KMS-11 (cell line): ENCODE data around the gene ARHGEF3.

Source experiments
- H2AFZ ChIP-seq: fragments of 200-600 bp; sonication (generic); 2 replicates; pipeline ENCODE4 v1.6.1; 2016; ENCODE audit warnings: antibody characterized with exemption, mixed run types, low read depth
- H3K27ac ChIP-seq: fragments of 200-600 bp; sonication (generic); 2 replicates; pipeline ENCODE4 v1.6.1; 2016; ENCODE audit warnings: mild to moderate bottlenecking, mixed run types
- H3K27me3 ChIP-seq: fragments of 200-600 bp; sonication (generic); 2 replicates; pipeline ENCODE4 v1.6.1; 2017; ENCODE audit warnings: mild to moderate bottlenecking, low read depth, mixed run types, moderate library complexity; ENCODE audit not compliant: insufficient read depth
- H3K36me3 ChIP-seq: fragments of 200-600 bp; sonication (generic); 2 replicates; pipeline ENCODE4 v1.6.1; 2017; ENCODE audit warnings: mild to moderate bottlenecking, mixed run types; ENCODE audit not compliant: insufficient read depth
- H3K4me1 ChIP-seq: fragments of 200-600 bp; sonication (generic); 2 replicates; pipeline ENCODE4 v1.6.1; 2016; ENCODE audit warnings: mild to moderate bottlenecking, low read depth, mixed run types; ENCODE audit not compliant: poor library complexity, severe bottlenecking
- H3K4me2 ChIP-seq: fragments of 200-600 bp; sonication (generic); 2 replicates; pipeline ENCODE4 v1.7.0; 2016; ENCODE audit warnings: mild to moderate bottlenecking, mixed run types
- H3K4me3 ChIP-seq: fragments of 200-600 bp; sonication (generic); IDR thresholded peaks from 2 replicates; pipeline ENCODE4 v1.6.1; 2017; ENCODE audit warnings: low read depth, low read length, mixed read lengths; ENCODE audit not compliant: insufficient read depth
- H3K79me2 ChIP-seq: fragments of 200-600 bp; sonication (generic); 2 replicates; pipeline ENCODE4 v1.6.1; 2016; ENCODE audit warnings: low read depth, mixed run types; ENCODE audit not compliant: insufficient read depth
- H3K9ac ChIP-seq: fragments of 200-600 bp; sonication (generic); 2 replicates; pipeline ENCODE4 v1.6.1; 2016; ENCODE audit warnings: mild to moderate bottlenecking, mixed run types
- H4K20me1 ChIP-seq: fragments of 200-600 bp; sonication (generic); 2 replicates; pipeline ENCODE4 v1.6.1; 2016; ENCODE audit warnings: mild to moderate bottlenecking, mixed run types; ENCODE audit not compliant: insufficient read depth
- TF ChIP-seq, protein P1 (sequence below): fragments of 200-600 bp; sonication (generic); conservative IDR thresholded peaks from 2 replicates; pipeline ENCODE4 v1.6.1; 2017; ENCODE audit warnings: low read depth, mild to moderate bottlenecking, antibody characterized with exemption, low read length, moderate library complexity, mixed read lengths

Gene ARHGEF3

GRCh38 chr3:56802790-56803189 is 1.0 kb upstream of the ARHGEF3 start:
- no peak overlapping the region for H2AFZ ChIP-seq
- H3K4me3 ChIP-seq: no peak overlapping the region
- H3K4me2 ChIP-seq: peak overlapping the region; percentile 21; the same call in 1 of the 2 replicates
- H3K27me3 ChIP-seq: no peaks in the 10 kb centered on the region
- H4K20me1 ChIP-seq: no peaks in the 10 kb centered on the region
- no peak overlapping the region for H3K9ac ChIP-seq
- H3K36me3 ChIP-seq: no peaks in the 10 kb centered on the region
- TF ChIP-seq, protein P1, sequence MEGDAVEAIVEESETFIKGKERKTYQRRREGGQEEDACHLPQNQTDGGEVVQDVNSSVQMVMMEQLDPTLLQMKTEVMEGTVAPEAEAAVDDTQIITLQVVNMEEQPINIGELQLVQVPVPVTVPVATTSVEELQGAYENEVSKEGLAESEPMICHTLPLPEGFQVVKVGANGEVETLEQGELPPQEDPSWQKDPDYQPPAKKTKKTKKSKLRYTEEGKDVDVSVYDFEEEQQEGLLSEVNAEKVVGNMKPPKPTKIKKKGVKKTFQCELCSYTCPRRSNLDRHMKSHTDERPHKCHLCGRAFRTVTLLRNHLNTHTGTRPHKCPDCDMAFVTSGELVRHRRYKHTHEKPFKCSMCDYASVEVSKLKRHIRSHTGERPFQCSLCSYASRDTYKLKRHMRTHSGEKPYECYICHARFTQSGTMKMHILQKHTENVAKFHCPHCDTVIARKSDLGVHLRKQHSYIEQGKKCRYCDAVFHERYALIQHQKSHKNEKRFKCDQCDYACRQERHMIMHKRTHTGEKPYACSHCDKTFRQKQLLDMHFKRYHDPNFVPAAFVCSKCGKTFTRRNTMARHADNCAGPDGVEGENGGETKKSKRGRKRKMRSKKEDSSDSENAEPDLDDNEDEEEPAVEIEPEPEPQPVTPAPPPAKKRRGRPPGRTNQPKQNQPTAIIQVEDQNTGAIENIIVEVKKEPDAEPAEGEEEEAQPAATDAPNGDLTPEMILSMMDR: no peak
- peaks cover 24% of the 10 kb centered on the region for H3K4me1 ChIP-seq
- no peak overlapping the region for H3K27ac ChIP-seq
- peaks cover 29% of the 10 kb centered on the region; the same call in 1 of the 2 replicates for H3K79me2 ChIP-seq

DNA sequence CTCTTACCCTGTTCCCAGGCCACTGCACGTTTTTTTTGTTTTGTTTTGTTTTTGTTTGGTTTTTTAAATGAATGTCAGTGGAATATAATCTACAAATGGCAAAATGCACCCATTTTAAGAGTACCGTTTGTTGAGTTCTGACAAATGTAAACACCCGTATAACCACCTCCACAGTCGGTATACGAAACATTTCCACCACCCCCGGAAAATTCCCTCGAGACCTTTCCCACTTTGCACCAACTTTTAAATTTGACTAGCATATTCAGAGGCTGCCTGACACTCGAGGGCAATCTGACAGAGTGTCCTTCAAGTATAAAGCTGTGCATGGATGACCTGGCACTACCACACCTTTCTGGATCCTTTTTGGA is 613 bp upstream of the ARHGEF3 start:
- Histone ChIP-seq H3K36me3 (no peaks in the 10 kb centered on the region), H4K20me1 (no peaks in the 10 kb centered on the region), H3K9ac (peak overlapping the region; percentile 63; the same call in 1 of the 2 replicates), H3K27me3 (no peaks in the 10 kb centered on the region), H3K4me3 (peak overlapping the region; percentile 86), H3K4me1 (peaks cover 28% of the 10 kb centered on the region), H3K4me2 (peak overlapping the region; percentile 21), H2AFZ (peak overlapping the region; percentile 89; the same call in 1 of the 2 replicates), H3K79me2 (peaks cover 33% of the 10 kb centered on the region; the same call in 1 of the 2 replicates), H3K27ac (no peak overlapping the region)
- TF ChIP-seq, protein P1: peak; percentile 16; the same call in 1 of the 2 replicates

DNA sequence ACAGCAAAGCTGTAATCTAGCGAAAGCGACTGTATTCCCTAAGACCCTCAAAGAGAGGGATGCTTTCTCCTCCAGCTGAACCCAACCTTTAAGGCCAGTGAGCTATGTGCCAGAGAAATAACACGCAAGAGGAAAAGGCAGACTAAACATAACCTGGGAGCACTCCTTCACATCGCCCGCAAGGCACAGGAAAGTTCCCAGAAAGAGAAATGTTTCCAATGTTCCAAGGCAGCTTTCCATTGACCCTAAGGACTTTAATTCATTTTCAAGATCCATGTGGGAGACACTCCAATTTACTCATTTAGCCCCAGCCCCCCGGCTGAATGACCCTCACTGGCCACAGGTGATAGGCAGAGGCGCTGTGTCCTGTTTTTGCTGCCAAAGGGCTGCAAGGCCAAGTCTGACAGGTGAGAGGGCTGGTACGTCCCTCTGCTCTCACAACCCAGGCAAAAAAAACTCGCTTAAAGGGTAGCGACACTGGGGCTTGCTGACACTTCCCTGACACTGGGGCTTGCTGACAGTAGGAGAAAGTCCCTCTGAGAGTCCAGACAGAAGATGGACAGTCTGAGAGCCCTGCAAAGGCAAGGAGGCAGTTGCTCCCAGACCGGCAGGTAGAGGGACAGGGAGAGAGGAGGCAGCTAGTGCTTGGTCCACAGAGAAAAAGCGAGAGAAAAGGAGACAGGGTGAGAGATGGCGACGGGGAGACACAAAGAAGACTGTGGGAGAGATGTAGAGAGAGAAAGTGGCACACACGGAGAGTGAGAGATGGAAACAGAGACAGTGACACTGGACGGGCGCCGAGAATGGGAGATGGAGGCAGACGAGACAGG is 702 bp downstream of the ARHGEF3 start:
- H3K27me3 ChIP-seq: no peaks in the 10 kb centered on the region
- H3K27ac ChIP-seq: peak overlapping the region; percentile 32; the same call in 1 of the 2 replicates
- TF ChIP-seq, protein P1: no peak
- H3K79me2 ChIP-seq: peaks cover 43% of the 10 kb centered on the region; the same call in 1 of the 2 replicates
- H3K4me2 ChIP-seq: peak overlapping the region; percentile 93
- no peaks in the 10 kb centered on the region for H4K20me1 ChIP-seq
- peak overlapping the region; percentile 67 for H3K4me3 ChIP-seq
- peak overlapping the region; percentile 89; the same call in 1 of the 2 replicates for H2AFZ ChIP-seq
- no peaks in the 10 kb centered on the region for H3K36me3 ChIP-seq
- H3K4me1 ChIP-seq: peaks cover 41% of the 10 kb centered on the region
- H3K9ac ChIP-seq: peak overlapping the region; percentile 27; the same call in 1 of the 2 replicates

DNA sequence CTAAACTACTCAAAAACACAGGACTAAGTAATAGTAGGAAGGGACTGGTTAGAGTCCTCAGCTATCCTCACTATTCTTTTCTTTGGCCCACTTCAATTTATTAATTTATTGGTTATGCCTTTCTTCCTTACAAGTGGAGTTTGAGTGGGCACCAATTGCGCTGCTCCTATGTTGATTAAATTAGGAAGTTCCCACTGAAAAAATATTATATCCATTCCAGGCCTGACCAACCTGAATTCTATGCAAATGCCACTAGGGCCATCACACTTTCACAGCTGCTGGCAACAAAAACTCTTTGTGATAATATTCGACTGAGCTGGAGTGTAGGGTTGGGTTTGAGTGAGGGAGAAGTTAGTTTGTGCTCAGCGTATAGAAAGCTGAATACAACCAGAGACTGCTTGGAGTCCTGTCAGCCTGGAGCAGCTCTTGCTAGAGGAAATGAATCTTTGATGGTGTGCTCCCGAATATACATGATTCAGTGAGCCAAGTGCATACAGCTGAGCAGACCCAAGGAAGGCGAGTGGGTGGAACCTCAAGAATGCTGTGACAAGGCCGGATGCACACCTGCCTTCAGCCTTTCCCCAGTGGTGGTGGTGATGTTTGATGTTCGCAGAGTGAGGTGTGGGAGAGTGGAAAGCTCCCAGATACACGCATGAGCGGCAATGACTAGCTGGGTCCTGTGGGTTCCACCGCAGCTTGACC is 1.5 kb downstream of the ARHGEF3 start:
- Histone ChIP-seq H4K20me1 (no peaks in the 10 kb centered on the region), H3K27me3 (no peaks in the 10 kb centered on the region), H3K9ac (peak overlapping the region; percentile 27; the same call in 1 of the 2 replicates), H3K4me3 (no peak overlapping the region), H3K79me2 (peaks cover 43% of the 10 kb centered on the region; the same call in 1 of the 2 replicates), H3K36me3 (no peaks in the 10 kb centered on the region), H2AFZ (0 out of 2 replicates have a peak overlapping the region, but pooled peaks have one; percentile 6), H3K4me2 (peak overlapping the region; percentile 93), H3K27ac (peak overlapping the region; percentile 32), H3K4me1 (peaks cover 45% of the 10 kb centered on the region)
- TF ChIP-seq, protein P1: no peak
